ENCODE measurements around the gene PFKP.

- TF ChIP-seq POLR2A (IDR thresholded peaks at IDR 0.05; ENCODE audit: low read depth, low read length) (no peak), POLR2AphosphoS5 (IDR thresholded peaks at IDR 0.05; ENCODE audit: low read depth, low read length) (no peak)
Measured at GRCh38 chr10:3105905-3106304, 38.6 kb downstream of the PFKP start.

Measured in GM12891 (cell line).